Fibroblast of mammary gland (primary cell): ENCODE results near the gene TUBA4B.

ENCODE experiments used
- DNase-seq: peaks from one replicate; pipeline ENCODE4 v3.0.0-alpha.2; 2010; ENCODE audit warnings: low read depth
- H3K4me3 ChIP-seq: 2 replicates; pipeline ENCODE4 v1.5.1; 2011; ENCODE audit warnings: low read depth, mild to moderate bottlenecking, low read length, moderate library complexity; ENCODE audit not compliant: control insufficient read depth
- CTCF ChIP-seq: conservative IDR thresholded peaks from 2 replicates; pipeline ENCODE4 v1.5.1; 2011; ENCODE audit warnings: low read depth, low read length, inconsistent platforms; ENCODE audit not compliant: control insufficient read depth, insufficient read depth

Gene TUBA4B

GRCh38 chr2:219281588-219281987 lies 28.5 kb downstream of the TUBA4B start:
- TF ChIP-seq CTCF, result no peak
- no peak overlapping the region for H3K4me3 ChIP-seq
- no peak for DNase-seq

DNA sequence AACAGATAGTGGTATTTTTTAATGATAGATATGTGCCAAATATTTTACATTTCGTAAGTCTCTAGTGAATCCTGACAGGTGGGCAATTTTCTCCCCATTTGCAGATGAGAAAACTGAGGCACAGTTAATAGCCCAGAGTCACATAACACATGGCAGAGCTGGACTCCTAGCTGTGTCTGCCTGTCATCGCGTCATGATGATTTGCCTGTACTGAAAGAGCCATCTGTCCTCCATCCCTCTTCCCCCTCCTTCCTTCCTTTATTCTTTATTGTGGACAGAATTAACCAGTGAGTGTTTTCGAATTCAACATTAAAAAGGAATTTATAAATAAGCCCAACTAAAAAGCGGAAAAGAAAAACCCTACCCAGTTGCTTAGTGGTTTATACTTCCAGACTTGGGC lies 29.3 kb downstream of the TUBA4B start:
- no peak for TF ChIP-seq CTCF
- DNase-seq, result no peak
- no peak overlapping the region for H3K4me3 ChIP-seq

DNA sequence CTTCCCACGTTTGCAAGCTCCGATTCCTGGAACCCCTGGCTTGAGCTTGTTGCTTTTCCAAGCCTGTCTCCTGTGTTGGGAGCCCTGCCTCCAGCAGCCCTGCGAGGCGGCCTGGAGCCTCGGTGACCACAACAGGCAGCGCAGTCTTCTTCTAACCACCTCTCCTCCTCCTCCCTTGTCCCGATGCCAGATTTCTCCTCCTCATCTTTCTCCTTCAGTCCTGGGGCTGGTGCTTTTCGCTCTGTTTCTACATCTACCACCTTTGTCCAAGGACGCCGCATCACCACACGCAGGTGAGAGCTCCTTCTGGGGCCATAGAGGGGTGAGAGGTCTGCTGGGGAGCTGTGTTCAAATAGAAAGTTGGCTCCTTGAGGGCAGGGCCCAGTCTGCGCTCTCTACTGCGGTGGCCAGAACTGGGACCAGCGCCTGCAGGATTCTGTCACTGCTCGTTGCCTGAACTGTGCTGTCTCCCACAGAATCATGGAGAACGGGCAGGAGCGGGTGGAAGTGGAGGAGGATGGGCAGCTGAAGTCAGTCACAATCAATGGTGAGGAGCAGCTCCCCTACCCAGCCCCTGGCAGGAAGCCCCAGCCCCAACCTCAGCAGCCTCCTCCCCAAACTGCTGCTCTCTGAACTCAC lies 30.0 kb downstream of the TUBA4B start:
- no peak for TF ChIP-seq CTCF
- no peak overlapping the region for H3K4me3 ChIP-seq
- DNase-seq, result no peak

GRCh38 chr2:219284501-219285372 lies 31.7 kb downstream of the TUBA4B start:
- H3K4me3 ChIP-seq, result no peak overlapping the region
- peak; percentile 58 for DNase-seq
- TF ChIP-seq CTCF, result no peak

- no peak overlapping the region for H3K4me3 ChIP-seq
- TF ChIP-seq CTCF, result no peak
These were observed 32.3 kb downstream of the TUBA4B start for GRCh38 chr2:219285373-219285735.

GRCh38 chr2:219285894-219286425 lies 32.9 kb downstream of the TUBA4B start:
- no peak overlapping the region for H3K4me3 ChIP-seq
- DNase-seq, result peak; percentile 81
- no peak for TF ChIP-seq CTCF

More at GRCh38 chr2:219285373-219285735, 32.3 kb downstream of the TUBA4B start:
- DNase-seq, result no peak
